Measurements from ENCODE around the gene TNFSF18.

The TNFSF18 gene

GRCh38 chr1:173043253-173043652 is 7.5 kb downstream of the TNFSF18 start:
- DNase-seq = no peak
- intact Hi-C loops (cut with DNase I) = no loop called here

GRCh38 chr1:173042806-173043205 is 7.9 kb downstream of the TNFSF18 start:
- no peak for DNase-seq
- intact Hi-C loops (cut with DNase I) = no loop called here

GRCh38 chr1:173039626-173040025 is 11.1 kb downstream of the TNFSF18 start:
- intact Hi-C loops (cut with DNase I) = no loop called here
- DNase-seq = no peak

GRCh38 chr1:173038875-173039554 is 11.7 kb downstream of the TNFSF18 start:
- intact Hi-C loops (cut with DNase I) = no loop called here
- no peak for DNase-seq

- no peak for DNase-seq
- intact Hi-C loops (cut with DNase I) = no loop called here
Observed at GRCh38 chr1:173024543-173024942, 26.2 kb downstream of the TNFSF18 start.

- intact Hi-C loops (cut with DNase I) = no loop called here
- no peak for DNase-seq
Observed at GRCh38 chr1:173023343-173023742, 27.4 kb downstream of the TNFSF18 start.

- intact Hi-C loops (cut with DNase I) = no loop called here
- DNase-seq = peak in 1 of 42 donors; percentile 4
Observed at GRCh38 chr1:173020138-173020750, 30.5 kb downstream of the TNFSF18 start.

GRCh38 chr1:173017792-173018191 is 32.9 kb downstream of the TNFSF18 start:
- intact Hi-C loops (cut with DNase I) = no loop called here
- no peak for DNase-seq

- intact Hi-C loops (cut with DNase I) = no loop called here
- DNase-seq = no peak
Observed at GRCh38 chr1:173016419-173016818, 34.3 kb downstream of the TNFSF18 start.

GRCh38 chr1:173015629-173016028 is 35.1 kb downstream of the TNFSF18 start:
- intact Hi-C loops (cut with DNase I) = no loop called here
- DNase-seq = no peak

- intact Hi-C loops (cut with DNase I) = no loop called here
Observed at GRCh38 chr1:173014160-173014559, 36.6 kb downstream of the TNFSF18 start.

GRCh38 chr1:173012126-173012525 is 38.6 kb downstream of the TNFSF18 start:
- DNase-seq = no peak
- intact Hi-C loops (cut with DNase I) = no loop called here

More at GRCh38 chr1:173014160-173014559, 36.6 kb downstream of the TNFSF18 start:
- DNase-seq = no peak

GRCh38 chr1:173009597-173009996 is 41.1 kb downstream of the TNFSF18 start:
- no peak for DNase-seq
- intact Hi-C loops (cut with DNase I) = no loop called here

- no peak for DNase-seq
- intact Hi-C loops (cut with DNase I) = no loop called here
Observed at GRCh38 chr1:173005196-173005864, 45.4 kb downstream of the TNFSF18 start.

GRCh38 chr1:173002891-173003838 is 47.6 kb downstream of the TNFSF18 start:
- intact Hi-C loops (cut with DNase I) = no loop called here
- DNase-seq = no peak

- intact Hi-C loops (cut with DNase I) = no loop called here
- DNase-seq = no peak
Observed at GRCh38 chr1:172999349-172999748, 51.4 kb downstream of the TNFSF18 start.

GRCh38 chr1:172997941-172998361 is 52.8 kb downstream of the TNFSF18 start:
- intact Hi-C loops (cut with DNase I) = no loop called here
- DNase-seq = no peak

- intact Hi-C loops (cut with DNase I) = no loop called here
- no peak for DNase-seq
Observed at GRCh38 chr1:172993640-172994039, 57.1 kb downstream of the TNFSF18 start.

- DNase-seq = no peak
- intact Hi-C loops (cut with DNase I) = no loop called here
Observed at GRCh38 chr1:172991674-172992400, 58.9 kb downstream of the TNFSF18 start.
